ENCODE data around the gene STAT6.

STAT6 gene

DNA sequence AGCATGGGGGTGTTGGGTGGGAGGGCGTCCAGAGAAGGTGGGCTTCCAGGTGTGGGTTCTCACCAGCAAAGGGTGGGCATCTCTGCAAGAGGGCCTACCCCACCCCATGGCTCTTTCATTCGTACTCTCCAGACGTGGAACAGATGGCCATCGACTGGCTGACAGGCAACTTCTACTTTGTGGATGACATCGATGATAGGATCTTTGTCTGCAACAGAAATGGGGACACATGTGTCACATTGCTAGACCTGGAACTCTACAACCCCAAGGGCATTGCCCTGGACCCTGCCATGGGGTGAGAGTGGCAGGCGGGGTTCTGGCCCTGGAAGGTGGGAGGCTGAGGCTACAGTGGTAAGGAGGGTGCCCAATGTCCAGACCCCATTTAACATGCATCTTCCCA is 42.9 kb upstream of the STAT6 start:
- Histone ChIP-seq H3K9me3 (ENCODE audit: control insufficient read depth, insufficient read depth, low read depth, low read length) (no peaks in the 10 kb centered on the region), H3K4me1 (ENCODE audit: control insufficient read depth, insufficient read depth, low read length) (no peaks in the 10 kb centered on the region), H3K4me3 (ENCODE audit: low read depth, low read length) (no peak overlapping the region), H3K27ac (ENCODE audit: extremely low read depth, low read depth, low read length) (no peak overlapping the region), H3K36me3 (ENCODE audit: control insufficient read depth in 2 of 2, insufficient read depth in 1 of 2, low read length in 2 of 2) (peaks cover 0 to 89% of the 10 kb centered on the region in 2 experiments; a peak in 1 of 3 replicates)
- TF ChIP-seq, protein P1, sequence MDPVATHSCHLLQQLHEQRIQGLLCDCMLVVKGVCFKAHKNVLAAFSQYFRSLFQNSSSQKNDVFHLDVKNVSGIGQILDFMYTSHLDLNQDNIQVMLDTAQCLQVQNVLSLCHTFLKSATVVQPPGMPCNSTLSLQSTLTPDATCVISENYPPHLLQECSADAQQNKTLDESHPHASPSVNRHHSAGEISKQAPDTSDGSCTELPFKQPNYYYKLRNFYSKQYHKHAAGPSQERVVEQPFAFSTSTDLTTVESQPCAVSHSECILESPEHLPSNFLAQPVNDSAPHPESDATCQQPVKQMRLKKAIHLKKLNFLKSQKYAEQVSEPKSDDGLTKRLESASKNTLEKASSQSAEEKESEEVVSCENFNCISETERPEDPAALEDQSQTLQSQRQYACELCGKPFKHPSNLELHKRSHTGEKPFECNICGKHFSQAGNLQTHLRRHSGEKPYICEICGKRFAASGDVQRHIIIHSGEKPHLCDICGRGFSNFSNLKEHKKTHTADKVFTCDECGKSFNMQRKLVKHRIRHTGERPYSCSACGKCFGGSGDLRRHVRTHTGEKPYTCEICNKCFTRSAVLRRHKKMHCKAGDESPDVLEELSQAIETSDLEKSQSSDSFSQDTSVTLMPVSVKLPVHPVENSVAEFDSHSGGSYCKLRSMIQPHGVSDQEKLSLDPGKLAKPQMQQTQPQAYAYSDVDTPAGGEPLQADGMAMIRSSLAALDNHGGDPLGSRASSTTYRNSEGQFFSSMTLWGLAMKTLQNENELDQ (tag by site-specific recombination; IDR thresholded peaks at IDR 0.05; ENCODE audit: low read depth), result no peak
- TF ChIP-seq INSM2 (tag by site-specific recombination; IDR thresholded peaks at IDR 0.05), result no peak
- no peak for TF ChIP-seq ZNF560 (tag by site-specific recombination; IDR thresholded peaks at IDR 0.05; ENCODE audit: borderline replicate concordance)
- POLR2A ChIA-PET, result no interaction called here
- CTCF ChIA-PET, result interaction anchor here (0.6 to 1.1 kb wide), 4 partner anchors 19 to 226 kb away, joined by 3 to 4 read pairs (median 3); no protein-coding TSS in a partner anchor

GRCh38 chr12:57153415-57153997 is 42.3 kb upstream of the STAT6 start:
- CTCF ChIA-PET, result interaction anchor here (0.6 to 1.1 kb wide), 3 partner anchors 23 to 225 kb away, joined by 3 to 4 read pairs (median 3); no protein-coding TSS in a partner anchor
- no peaks in the 10 kb centered on the region for H3K9me3 ChIP-seq (ENCODE audit: control insufficient read depth, insufficient read depth, low read depth, low read length)
- H3K27ac ChIP-seq (ENCODE audit: extremely low read depth, low read depth, low read length), result no peak overlapping the region
- peaks cover 0 to 88% of the 10 kb centered on the region in 2 experiments; a peak in 1 of 3 replicates for H3K36me3 ChIP-seq (ENCODE audit: control insufficient read depth in 2 of 2, insufficient read depth in 1 of 2, low read length in 2 of 2)
- POLR2A ChIA-PET, result no interaction called here
- no peak overlapping the region for H3K4me3 ChIP-seq (ENCODE audit: low read depth, low read length)
- H3K4me1 ChIP-seq (ENCODE audit: control insufficient read depth, insufficient read depth, low read length), result no peaks in the 10 kb centered on the region
- TF ChIP-seq REPIN1 (tag by site-specific recombination; IDR thresholded peaks at IDR 0.05; ENCODE audit: low read depth) (no peak), ZSCAN16 (tag by site-specific recombination; IDR thresholded peaks at IDR 0.05) (no peak)

DNA sequence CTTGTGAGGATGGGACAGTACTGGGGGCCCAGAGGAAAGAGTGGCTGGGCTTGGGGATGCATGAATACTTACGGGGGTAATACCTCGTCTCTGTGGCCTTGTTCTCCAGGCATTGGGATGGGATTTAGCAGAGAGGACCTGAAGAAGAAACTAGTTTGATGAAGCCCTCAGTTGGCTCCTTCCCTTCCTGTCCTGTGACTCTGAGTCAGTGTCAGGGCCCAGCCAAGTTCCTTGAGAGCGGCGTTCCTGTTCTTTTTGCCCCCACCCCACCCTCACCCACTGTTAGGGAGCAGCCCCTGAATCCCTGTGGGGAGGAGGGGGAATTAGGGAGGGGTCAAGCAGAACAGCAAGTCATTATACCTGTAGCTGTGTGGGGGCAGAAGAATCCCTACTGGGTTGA is 41.5 kb upstream of the STAT6 start:
- no peaks in the 10 kb centered on the region for H3K4me1 ChIP-seq (ENCODE audit: control insufficient read depth, insufficient read depth, low read length)
- no peak overlapping the region for H3K4me3 ChIP-seq (ENCODE audit: low read depth, low read length)
- no peak for TF ChIP-seq ZNF114 (tag by site-specific recombination; IDR thresholded peaks at IDR 0.05)
- TF ChIP-seq ZFP41 (tag by site-specific recombination; IDR thresholded peaks at IDR 0.05; ENCODE audit: borderline replicate concordance), result no peak
- TF ChIP-seq ZSCAN4 (tag by site-specific recombination; IDR thresholded peaks at IDR 0.05), result no peak
- TF ChIP-seq ZNF747 (tag by site-specific recombination; IDR thresholded peaks at IDR 0.05), result no peak
- TF ChIP-seq ZNF837 (tag by site-specific recombination; IDR thresholded peaks at IDR 0.05), result no peak
- no peak for TF ChIP-seq ZNF639 (tag by site-specific recombination; IDR thresholded peaks at IDR 0.05)
- H3K36me3 ChIP-seq (ENCODE audit: control insufficient read depth in 2 of 2, insufficient read depth in 1 of 2, low read length in 2 of 2), result peaks cover 0 to 88% of the 10 kb centered on the region in 2 experiments; a peak in 1 of 3 replicates
- H3K27ac ChIP-seq (ENCODE audit: extremely low read depth, low read depth, low read length), result no peak overlapping the region
- ChIA-PET CTCF (interaction anchor here (0.8 to 3.1 kb wide), 3 partner anchors 23 to 59 kb away, joined by 3 to 10 read pairs (median 3); no protein-coding TSS in a partner anchor), POLR2A (no interaction called here)
- no peaks in the 10 kb centered on the region for H3K9me3 ChIP-seq (ENCODE audit: control insufficient read depth, insufficient read depth, low read depth, low read length)
